Bronchial smooth muscle cell (primary cell): ENCODE data around the gene MAP2K5. TPM values are rescaled to one million over a fixed set of nuclear protein-coding genes. Genes with fewer than 3 reads are reported as not detected.

Experiments used
- total RNA-seq: library from RNA; depleted of rRNA; stranded (reverse); fragments of >200 nt; gene quantifications from 2 replicates; pipeline ENCODE4 v1.2.1, GENCODE V29; 2014

MAP2K5 gene
- total RNA-seq, result 6.0 and 6.9 TPM in 2 replicates

DNA sequence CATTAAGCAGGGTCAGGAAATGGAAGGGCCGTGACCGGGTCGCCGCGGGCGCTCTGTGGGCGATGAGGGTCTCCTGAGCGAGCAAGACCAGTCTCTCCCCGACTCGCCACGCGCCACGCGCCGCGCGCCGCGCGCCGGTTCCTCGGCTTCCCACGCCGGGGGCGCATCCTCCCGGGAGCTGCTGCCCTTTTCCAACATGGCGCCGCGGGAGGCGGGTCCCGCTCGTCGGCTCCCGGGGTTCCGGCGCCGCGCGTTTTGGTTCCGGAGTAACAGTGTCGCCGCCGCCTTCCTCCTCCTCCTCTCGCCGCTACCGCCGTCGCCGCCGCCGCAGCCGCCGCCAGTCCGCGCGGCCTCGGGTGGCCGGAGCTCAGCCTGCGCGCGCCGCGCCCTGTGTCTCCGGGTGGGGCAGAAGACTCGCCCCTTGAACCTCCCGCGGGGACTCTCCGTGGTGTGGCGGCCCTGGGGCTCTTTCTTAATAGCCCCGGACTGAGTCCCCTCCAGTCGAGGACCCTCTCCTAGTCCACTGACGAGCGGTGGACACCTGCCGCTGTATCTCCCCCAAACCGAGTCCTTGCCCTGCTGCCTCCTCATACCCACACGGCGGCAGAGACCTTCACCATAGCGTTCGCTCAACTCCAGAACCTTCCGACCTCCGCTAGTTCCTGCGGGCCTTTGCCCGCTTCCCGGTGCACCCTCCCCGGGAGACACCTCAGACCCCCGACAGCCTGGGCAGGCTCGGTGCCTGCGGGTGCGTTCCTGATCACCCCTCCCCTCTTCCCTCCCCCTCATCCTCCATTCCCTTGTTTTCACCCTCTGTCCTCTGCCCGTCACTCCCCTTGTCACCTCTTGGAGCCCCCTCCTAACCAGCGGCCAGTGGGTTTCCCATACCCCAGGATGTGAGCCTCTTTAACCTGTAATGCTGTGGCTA lies at the start of gene MAP2K5:
TSS of gene MAP2K5 (plus strand) at position 284 of the 928 bp plus-strand sequence. CDS start at position 917, 633 bp downstream.

DNA sequence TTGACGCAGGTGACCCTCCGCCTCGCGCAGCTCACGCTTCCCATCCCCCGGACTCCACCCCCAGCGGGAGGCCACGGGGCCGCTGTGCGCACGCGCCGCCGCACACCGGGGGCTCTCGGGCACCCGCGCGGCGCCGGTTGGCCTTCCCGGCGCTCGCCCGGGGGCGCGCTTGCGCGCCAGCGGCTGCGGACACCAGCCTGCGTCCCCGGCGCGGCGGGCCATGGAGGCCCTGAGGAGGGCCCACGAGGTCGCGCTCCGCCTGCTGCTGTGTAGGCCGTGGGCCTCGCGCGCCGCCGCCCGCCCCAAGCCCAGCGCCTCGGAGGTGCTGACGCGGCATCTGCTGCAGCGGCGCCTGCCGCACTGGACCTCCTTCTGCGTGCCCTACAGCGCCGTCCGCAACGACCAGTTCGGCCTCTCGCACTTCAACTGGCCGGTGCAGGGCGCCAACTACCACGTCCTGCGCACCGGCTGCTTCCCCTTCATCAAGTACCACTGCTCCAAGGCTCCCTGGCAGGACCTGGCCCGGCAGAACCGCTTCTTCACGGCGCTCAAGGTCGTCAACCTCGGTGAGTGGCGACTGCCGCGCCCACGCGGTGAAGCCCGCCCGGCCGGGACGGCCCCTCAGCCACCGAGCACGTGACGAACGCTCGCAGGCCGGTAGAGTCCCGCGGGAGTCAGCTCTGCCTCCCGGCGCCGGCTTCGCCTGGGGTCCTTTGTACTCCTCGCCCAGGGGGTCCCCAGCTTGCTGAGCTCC lies 21.3 kb upstream of the MAP2K5 start, which contains the start of gene C15orf61:
TSS of gene C15orf61 (plus strand) at position 103 of the 754 bp plus-strand sequence. CDS start at position 221, 118 bp downstream.

DNA sequence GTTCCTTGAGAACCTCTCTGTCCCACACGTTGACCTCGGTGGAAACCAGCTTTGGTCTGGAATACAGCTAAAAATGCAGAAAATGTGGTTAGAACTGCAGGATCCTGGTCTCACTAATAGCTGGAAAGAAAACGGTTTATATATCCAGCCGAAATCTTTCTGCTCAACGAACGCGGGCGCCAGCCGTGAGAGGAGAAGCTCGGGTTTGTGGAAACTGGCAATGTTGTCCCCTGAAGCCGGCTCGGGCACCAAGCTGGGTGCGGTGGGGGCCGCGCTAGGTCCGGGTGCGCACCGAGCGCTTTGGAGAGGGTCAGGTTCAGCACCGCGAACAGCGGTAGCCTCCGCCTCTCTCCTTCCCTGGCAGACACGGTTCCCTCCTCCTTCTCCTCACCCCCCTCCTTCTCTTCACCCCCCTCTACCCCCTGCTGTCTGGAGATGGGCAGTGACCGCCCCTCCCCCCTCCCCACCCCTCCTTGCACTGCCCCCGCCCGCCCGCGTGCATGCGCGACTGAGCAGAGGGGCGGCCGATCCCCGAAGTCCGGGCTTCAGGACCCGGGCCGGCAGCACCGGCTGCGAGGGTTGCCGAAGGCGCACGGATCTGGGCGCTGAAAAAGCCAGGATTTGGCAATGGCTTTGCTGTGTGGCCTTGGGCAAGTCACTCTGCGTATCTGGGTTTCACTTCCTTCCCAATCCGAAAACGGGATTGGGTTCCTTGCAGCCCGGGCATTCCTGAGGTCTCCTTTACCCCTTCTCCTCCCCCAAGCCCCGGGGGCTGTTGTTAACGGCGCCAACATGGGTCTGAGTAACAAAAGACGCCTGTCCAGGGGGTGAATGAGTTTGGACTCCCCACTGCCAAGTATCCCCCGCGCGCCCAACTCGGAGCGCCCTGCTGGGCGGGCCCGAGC lies 282.7 kb downstream of the MAP2K5 start, which contains the start of gene SKOR1:
TSS of gene SKOR1 (plus strand) at position 534 of the 905 bp plus-strand sequence. CDS start at position 628, 94 bp downstream.

DNA sequence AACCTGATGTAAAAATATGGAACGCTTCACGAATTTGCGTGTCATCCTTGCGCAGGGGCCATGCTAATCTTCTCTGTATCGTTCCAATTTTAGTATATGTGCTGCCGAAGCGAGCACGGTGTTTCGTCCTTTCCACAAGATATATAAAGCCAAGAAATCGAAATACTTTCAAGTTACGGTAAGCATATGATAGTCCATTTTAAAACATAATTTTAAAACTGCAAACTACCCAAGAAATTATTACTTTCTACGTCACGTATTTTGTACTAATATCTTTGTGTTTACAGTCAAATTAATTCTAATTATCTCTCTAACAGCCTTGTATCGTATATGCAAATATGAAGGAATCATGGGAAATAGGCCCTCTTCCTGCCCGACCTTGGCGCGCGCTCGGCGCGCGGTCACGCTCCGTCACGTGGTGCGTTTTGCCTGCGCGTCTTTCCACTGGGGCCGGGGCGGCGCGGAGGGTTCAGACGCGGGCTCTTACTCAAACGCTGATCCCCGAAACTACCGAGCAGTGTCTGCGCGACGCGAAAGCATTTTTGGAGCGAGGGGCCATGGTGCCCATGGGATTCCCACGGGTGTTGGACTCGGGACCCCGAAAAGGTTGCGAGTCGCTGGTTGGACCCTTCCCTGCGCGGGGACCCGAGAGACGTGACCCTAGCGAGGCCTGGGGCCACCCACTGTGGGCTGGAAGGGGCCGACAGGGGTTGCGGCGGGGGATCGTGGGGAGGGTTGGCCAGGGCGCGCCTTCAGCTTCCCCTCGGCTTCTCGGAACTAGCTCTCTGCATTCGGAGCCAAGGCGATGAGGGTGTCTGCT lies 297.6 kb downstream of the MAP2K5 start, which contains the start of gene RNU6-1:
TSS of gene RNU6-1 (minus strand) at position 117 of the 820 bp plus-strand sequence.

Other genes with a start within 250 kb of the MAP2K5 start
- 1.7 and 2.0 TPM in 2 replicates for gene C15orf61, start 21.6 kb upstream of the MAP2K5 start, total RNA-seq